ENCODE data around the gene RABGAP1L. TPM values are rescaled to one million over a fixed set of nuclear protein-coding genes. Genes with fewer than 3 reads are reported as not detected.

RABGAP1L gene
- total RNA-seq, 1 donor from 2014 or later = 46.0 TPM

DNA sequence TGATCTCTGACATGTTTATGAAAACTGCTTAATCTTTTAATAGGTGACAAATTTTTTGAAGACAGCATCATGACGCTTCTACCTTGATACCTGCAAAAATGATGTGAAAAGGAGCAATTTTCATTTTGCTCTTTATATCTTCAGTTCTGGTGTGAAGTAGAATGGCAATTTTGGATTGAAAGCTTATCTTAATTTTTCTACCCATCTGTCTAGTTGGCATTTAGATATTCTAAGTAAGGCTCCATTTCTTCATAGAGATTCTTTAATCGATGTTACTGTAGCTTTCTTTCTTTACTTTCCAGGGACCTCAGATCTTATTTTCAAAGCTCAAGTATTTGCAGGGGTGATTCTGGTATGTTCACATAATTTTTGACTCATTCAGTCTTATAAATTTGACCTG is 256.2 kb downstream of the RABGAP1L start:
- Mint-ChIP-seq H3K4me3 (no peak overlapping the region), H3K9me3 (no peaks in the 10 kb centered on the region), H3K4me1 (no peaks in the 10 kb centered on the region), H3K27ac (no peak overlapping the region), H3K27me3 (ENCODE audit: insufficient read depth, low read depth) (no peaks in the 10 kb centered on the region), H3K36me3 (no peaks in the 10 kb centered on the region)
- H2AFZ ChIP-seq (replicated peaks) = no peak overlapping the region
- no peak overlapping the region for H3K27ac ChIP-seq
- H3K4me2 ChIP-seq = no peak overlapping the region
- no peaks in the 10 kb centered on the region for H3K36me3 ChIP-seq
- H3K4me1 ChIP-seq = no peaks in the 10 kb centered on the region
- no peak overlapping the region for H3K9ac ChIP-seq
- no peak overlapping the region for H3K4me3 ChIP-seq
- H3K79me2 ChIP-seq (ENCODE audit: low read depth) = no peaks in the 10 kb centered on the region
- H4K20me1 ChIP-seq (ENCODE audit: low read depth) = no peaks in the 10 kb centered on the region
- no peaks in the 10 kb centered on the region for H3F3A ChIP-seq (ENCODE audit: low read depth)
- TF ChIP-seq EZH2phosphoT487 (IDR thresholded peaks at IDR 0.05) (no peak), EZH2 (IDR thresholded peaks at IDR 0.05) (no peak)
- TF ChIP-seq, protein P1, sequence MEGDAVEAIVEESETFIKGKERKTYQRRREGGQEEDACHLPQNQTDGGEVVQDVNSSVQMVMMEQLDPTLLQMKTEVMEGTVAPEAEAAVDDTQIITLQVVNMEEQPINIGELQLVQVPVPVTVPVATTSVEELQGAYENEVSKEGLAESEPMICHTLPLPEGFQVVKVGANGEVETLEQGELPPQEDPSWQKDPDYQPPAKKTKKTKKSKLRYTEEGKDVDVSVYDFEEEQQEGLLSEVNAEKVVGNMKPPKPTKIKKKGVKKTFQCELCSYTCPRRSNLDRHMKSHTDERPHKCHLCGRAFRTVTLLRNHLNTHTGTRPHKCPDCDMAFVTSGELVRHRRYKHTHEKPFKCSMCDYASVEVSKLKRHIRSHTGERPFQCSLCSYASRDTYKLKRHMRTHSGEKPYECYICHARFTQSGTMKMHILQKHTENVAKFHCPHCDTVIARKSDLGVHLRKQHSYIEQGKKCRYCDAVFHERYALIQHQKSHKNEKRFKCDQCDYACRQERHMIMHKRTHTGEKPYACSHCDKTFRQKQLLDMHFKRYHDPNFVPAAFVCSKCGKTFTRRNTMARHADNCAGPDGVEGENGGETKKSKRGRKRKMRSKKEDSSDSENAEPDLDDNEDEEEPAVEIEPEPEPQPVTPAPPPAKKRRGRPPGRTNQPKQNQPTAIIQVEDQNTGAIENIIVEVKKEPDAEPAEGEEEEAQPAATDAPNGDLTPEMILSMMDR (IDR thresholded peaks at IDR 0.05) = no peak
- no peaks in the 10 kb centered on the region for H3K9me3 ChIP-seq (ENCODE audit: low read depth)
- DNase-seq (ENCODE audit: low spot score) = no peak
- H3K27me3 ChIP-seq = no peaks in the 10 kb centered on the region

DNA sequence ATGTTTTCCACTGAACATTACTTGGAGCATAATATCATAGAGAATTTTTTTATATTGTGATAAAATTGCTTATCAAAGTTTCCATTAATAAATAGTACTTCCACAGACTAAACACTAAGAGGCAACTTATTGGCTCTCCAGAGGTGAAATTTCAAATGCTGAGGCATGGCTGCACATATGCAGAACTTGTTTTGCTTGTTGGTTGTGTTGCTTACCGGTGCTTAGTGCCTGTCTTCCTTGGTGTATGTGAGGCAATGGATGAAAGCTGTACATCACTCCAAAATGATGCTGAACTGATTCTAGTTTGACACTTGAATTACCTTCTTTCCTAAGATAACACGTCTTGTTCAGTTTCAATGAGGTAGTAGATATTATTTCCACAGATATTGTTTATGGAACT is 258.6 kb downstream of the RABGAP1L start:
- Mint-ChIP-seq H3K4me1 (no peaks in the 10 kb centered on the region), H3K4me3 (no peak overlapping the region), H3K27me3 (ENCODE audit: insufficient read depth, low read depth) (no peaks in the 10 kb centered on the region), H3K36me3 (no peaks in the 10 kb centered on the region), H3K9me3 (no peaks in the 10 kb centered on the region), H3K27ac (no peak overlapping the region)
- no peaks in the 10 kb centered on the region for H3F3A ChIP-seq (ENCODE audit: low read depth)
- H3K4me2 ChIP-seq = no peak overlapping the region
- H3K36me3 ChIP-seq = no peaks in the 10 kb centered on the region
- H3K4me3 ChIP-seq = no peak overlapping the region
- H3K4me1 ChIP-seq = no peaks in the 10 kb centered on the region
- no peaks in the 10 kb centered on the region for H4K20me1 ChIP-seq (ENCODE audit: low read depth)
- no peak for TF ChIP-seq EZH2 (IDR thresholded peaks at IDR 0.05)
- no peak for TF ChIP-seq EZH2phosphoT487 (IDR thresholded peaks at IDR 0.05)
- TF ChIP-seq, protein P1 (IDR thresholded peaks at IDR 0.05) = no peak
- no peak overlapping the region for H2AFZ ChIP-seq (replicated peaks)
- no peak overlapping the region for H3K9ac ChIP-seq
- no peaks in the 10 kb centered on the region for H3K9me3 ChIP-seq (ENCODE audit: low read depth)
- no peak overlapping the region for H3K27ac ChIP-seq
- DNase-seq (ENCODE audit: low spot score) = no peak
- no peaks in the 10 kb centered on the region for H3K79me2 ChIP-seq (ENCODE audit: low read depth)
- H3K27me3 ChIP-seq = no peaks in the 10 kb centered on the region

DNA sequence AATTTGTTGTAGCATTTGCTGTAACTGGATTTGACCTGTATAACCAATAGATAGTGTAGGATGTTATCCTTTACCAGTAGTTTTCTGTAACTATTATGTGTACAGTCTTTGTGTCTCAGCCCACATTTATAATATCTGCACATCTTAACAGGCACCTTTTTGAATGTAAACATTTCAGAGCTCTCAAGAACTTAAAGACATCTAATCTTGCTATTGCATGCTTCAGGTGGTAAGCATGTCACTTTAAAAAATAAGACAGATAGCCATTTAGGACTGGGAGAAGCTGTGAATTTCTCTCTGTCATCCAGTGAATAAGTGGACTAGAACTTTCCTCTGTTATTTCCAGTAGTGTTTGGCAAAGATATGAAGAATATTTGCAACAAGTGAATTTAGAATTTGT is 265.8 kb downstream of the RABGAP1L start:
- H4K20me1 ChIP-seq (ENCODE audit: low read depth) = no peaks in the 10 kb centered on the region
- Mint-ChIP-seq H3K36me3 (no peaks in the 10 kb centered on the region), H3K27ac (no peak overlapping the region), H3K4me1 (no peaks in the 10 kb centered on the region), H3K4me3 (no peak overlapping the region), H3K9me3 (no peaks in the 10 kb centered on the region), H3K27me3 (ENCODE audit: insufficient read depth, low read depth) (no peaks in the 10 kb centered on the region)
- H3K79me2 ChIP-seq (ENCODE audit: low read depth) = no peaks in the 10 kb centered on the region
- no peaks in the 10 kb centered on the region for H3K36me3 ChIP-seq
- H3K4me2 ChIP-seq = no peak overlapping the region
- H3K4me1 ChIP-seq = no peaks in the 10 kb centered on the region
- DNase-seq (ENCODE audit: low spot score) = no peak
- no peaks in the 10 kb centered on the region for H3F3A ChIP-seq (ENCODE audit: low read depth)
- H3K27ac ChIP-seq = no peak overlapping the region
- no peaks in the 10 kb centered on the region for H3K27me3 ChIP-seq
- H3K4me3 ChIP-seq = no peak overlapping the region
- no peak overlapping the region for H3K9ac ChIP-seq
- no peak overlapping the region for H2AFZ ChIP-seq (replicated peaks)
- TF ChIP-seq EZH2 (IDR thresholded peaks at IDR 0.05) (no peak), EZH2phosphoT487 (IDR thresholded peaks at IDR 0.05) (no peak)
- TF ChIP-seq, protein P1 (IDR thresholded peaks at IDR 0.05) = no peak
- H3K9me3 ChIP-seq (ENCODE audit: low read depth) = no peaks in the 10 kb centered on the region
